Colonic mucosa (tissue), 4 donors: ENCODE measurements around the gene RHBG. TPM values are rescaled to one million over a fixed set of nuclear protein-coding genes. Genes with fewer than 3 reads are reported as not detected.

Experiments
- DNase-seq: peaks from one replicate; pipeline ENCODE4 v3.0.0-alpha.2; 2020
- H3K27ac ChIP-seq: fragments of 200-600 bp; one replicate; pipeline ENCODE4 v1.8.0; 2021
- H3K27me3 ChIP-seq: fragments of 200-600 bp; one replicate; pipeline ENCODE4 v1.8.0; 2021
- H3K36me3 ChIP-seq: fragments of 200-600 bp; one replicate; pipeline ENCODE4 v1.8.0; 2021
- H3K4me1 ChIP-seq: fragments of 200-600 bp; one replicate; pipeline ENCODE4 v1.8.0; 2021; ENCODE audit warnings: mild to moderate bottlenecking
- H3K4me3 ChIP-seq: fragments of 200-600 bp; one replicate; pipeline ENCODE4 v1.8.0; 2021
- H3K9ac ChIP-seq, 2 donors: one replicate each; pipeline ENCODE4 v1.7.0; 2013; ENCODE audit warnings: control low read depth in 2 of 2, low read depth in 2 of 2, low read length in 2 of 2
- H3K9me3 ChIP-seq: fragments of 200-600 bp; one replicate; pipeline ENCODE4 v1.8.0; 2021
- intact Hi-C: fragments of 100-400 bp; cut with DNase I; formaldehyde crosslinking; loops from one replicate; pipeline ENCODE4 v1.14.1; 2022
- total RNA-seq, 2 donors: library from RNA; stranded (reverse); fragmentation: NEBNext Ultra II Directional in 1 of 2; extraction: Animal tissue kit (Norgen Biotek cat#: 25700) in 1 of 2; gene quantifications; one replicate each; pipeline ENCODE4 v1.2.1, GENCODE V29; 2021
- TF ChIP-seq, protein P1 (sequence below): fragments of 200-600 bp; IDR thresholded peaks from one replicate; pipeline ENCODE4 v1.8.0; 2022; ENCODE audit warnings: antibody characterized with exemption, mild to moderate bottlenecking
- donor health status: healthy.
- donor health status: DM: no; HTN: no; CAD: no.
- donor health status: DM: no; HTN: no; CAD: no.

RHBG gene
- total RNA-seq, 2 donors from 2014 or later = 0.12 TPM; not detected in 1

GRCh38 chr1:156391701-156392100, 22.7 kb downstream of the RHBG start:
- TF ChIP-seq, protein P1, sequence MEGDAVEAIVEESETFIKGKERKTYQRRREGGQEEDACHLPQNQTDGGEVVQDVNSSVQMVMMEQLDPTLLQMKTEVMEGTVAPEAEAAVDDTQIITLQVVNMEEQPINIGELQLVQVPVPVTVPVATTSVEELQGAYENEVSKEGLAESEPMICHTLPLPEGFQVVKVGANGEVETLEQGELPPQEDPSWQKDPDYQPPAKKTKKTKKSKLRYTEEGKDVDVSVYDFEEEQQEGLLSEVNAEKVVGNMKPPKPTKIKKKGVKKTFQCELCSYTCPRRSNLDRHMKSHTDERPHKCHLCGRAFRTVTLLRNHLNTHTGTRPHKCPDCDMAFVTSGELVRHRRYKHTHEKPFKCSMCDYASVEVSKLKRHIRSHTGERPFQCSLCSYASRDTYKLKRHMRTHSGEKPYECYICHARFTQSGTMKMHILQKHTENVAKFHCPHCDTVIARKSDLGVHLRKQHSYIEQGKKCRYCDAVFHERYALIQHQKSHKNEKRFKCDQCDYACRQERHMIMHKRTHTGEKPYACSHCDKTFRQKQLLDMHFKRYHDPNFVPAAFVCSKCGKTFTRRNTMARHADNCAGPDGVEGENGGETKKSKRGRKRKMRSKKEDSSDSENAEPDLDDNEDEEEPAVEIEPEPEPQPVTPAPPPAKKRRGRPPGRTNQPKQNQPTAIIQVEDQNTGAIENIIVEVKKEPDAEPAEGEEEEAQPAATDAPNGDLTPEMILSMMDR = no peak
- intact Hi-C loops = no loop called here
- H3K9me3 ChIP-seq = no peaks in the 10 kb centered on the region
- no peak overlapping the region for H3K4me3 ChIP-seq
- no peaks in the 10 kb centered on the region for H3K4me1 ChIP-seq
- no peak overlapping the region for H3K9ac ChIP-seq
- DNase-seq = no peak
- H3K36me3 ChIP-seq = no peaks in the 10 kb centered on the region
- H3K27me3 ChIP-seq = peaks cover 22% of the 10 kb centered on the region
- H3K27ac ChIP-seq = no peak overlapping the region

GRCh38 chr1:156392452-156392853, 23.4 kb downstream of the RHBG start:
- TF ChIP-seq, protein P1 = no peak
- intact Hi-C loops = no loop called here

DNA sequence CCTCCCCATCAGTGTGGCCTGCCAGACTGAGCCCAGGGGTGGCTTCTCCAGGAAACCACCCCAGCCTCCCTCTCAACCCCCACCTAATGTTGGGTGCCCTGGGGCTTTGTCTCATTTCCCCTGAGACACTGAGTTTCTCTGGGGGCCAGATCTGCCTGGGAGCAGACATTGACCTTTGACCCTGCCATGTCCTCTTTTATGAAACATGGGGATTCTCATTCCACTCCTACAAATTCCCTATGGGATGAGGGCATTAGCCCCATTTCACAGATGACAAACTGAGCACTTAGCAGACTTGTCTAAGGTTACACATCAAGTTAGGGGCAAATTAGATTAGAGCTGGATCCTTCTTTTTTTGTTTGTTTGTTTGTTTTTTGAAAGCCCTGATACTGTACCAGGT, 24.1 kb downstream of the RHBG start:
- no peaks in the 10 kb centered on the region for H3K4me1 ChIP-seq
- TF ChIP-seq, protein P1 = no peak
- H3K27ac ChIP-seq = no peak overlapping the region
- H3K36me3 ChIP-seq = no peaks in the 10 kb centered on the region
- H3K4me3 ChIP-seq = no peak overlapping the region
- intact Hi-C loops = no loop called here
- no peak for DNase-seq
- no peaks in the 10 kb centered on the region for H3K9me3 ChIP-seq
- peaks cover 13% of the 10 kb centered on the region for H3K27me3 ChIP-seq
- H3K9ac ChIP-seq = no peak overlapping the region

More at GRCh38 chr1:156392452-156392853, 23.4 kb downstream of the RHBG start:
- no peak overlapping the region for H3K9ac ChIP-seq
- H3K27ac ChIP-seq = no peak overlapping the region
- H3K36me3 ChIP-seq = no peaks in the 10 kb centered on the region
- H3K4me1 ChIP-seq = no peaks in the 10 kb centered on the region
- DNase-seq = no peak
- H3K27me3 ChIP-seq = peaks cover 19% of the 10 kb centered on the region
- no peak overlapping the region for H3K4me3 ChIP-seq
- H3K9me3 ChIP-seq = no peaks in the 10 kb centered on the region

- peaks cover 3% of the 10 kb centered on the region for H3K27me3 ChIP-seq
- no peak for DNase-seq
- no peak overlapping the region for H3K4me3 ChIP-seq
- no peaks in the 10 kb centered on the region for H3K36me3 ChIP-seq
- intact Hi-C loops = no loop called here
- no peak overlapping the region for H3K27ac ChIP-seq
- no peaks in the 10 kb centered on the region for H3K9me3 ChIP-seq
- no peaks in the 10 kb centered on the region for H3K4me1 ChIP-seq
- TF ChIP-seq, protein P1 = no peak
- no peak overlapping the region for H3K9ac ChIP-seq
These were observed 25.1 kb downstream of the RHBG start for GRCh38 chr1:156394082-156394481.

DNA sequence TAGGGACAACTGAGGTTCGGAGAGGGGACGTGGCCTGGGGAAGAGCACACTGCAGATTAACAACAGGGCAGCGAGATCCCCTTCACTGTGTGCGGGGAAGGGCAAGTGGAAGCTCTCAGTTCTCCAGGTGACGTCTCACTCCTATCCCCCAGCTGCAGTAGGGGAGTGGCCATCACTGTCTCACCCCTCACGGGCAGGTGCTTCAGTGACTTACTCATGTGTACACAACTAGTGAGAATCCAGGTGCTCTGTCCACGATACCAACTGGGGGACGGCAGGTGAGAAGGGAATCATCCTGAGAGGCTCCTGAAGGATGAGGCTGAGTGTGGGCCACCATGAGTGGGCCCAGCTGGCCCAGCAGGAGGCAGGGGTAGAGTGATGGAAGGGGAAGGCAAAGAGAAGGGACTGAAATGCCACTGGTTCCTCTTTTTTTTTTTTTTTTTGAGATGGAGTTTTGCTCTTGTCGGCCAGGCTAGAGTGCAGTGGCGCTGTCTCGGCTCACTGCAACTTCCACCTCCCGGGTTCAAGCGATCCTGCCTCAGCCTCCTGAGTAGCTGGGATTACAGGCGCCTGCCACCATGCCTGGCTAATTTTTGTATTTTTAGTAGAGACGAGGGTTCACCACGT, 25.9 kb downstream of the RHBG start:
- H3K27me3 ChIP-seq = no peaks in the 10 kb centered on the region

More for the DNA sequence above, 25.9 kb downstream of the RHBG start:
- no peak overlapping the region for H3K4me3 ChIP-seq
- no peak overlapping the region for H3K27ac ChIP-seq
- TF ChIP-seq, protein P1 = no peak
- no peak overlapping the region for H3K9ac ChIP-seq
- no peaks in the 10 kb centered on the region for H3K36me3 ChIP-seq
- H3K4me1 ChIP-seq = no peaks in the 10 kb centered on the region
- H3K9me3 ChIP-seq = no peaks in the 10 kb centered on the region
- no peak for DNase-seq
- intact Hi-C loops = no loop called here
